ENCODE results near the gene HES6.

HES6 gene

GRCh38 chr2:238252766-238253630 lies 13.2 kb upstream of the HES6 start:
- no peak for DNase-seq

- no peak for DNase-seq
Observed at GRCh38 chr2:238251986-238252385, 12.1 kb upstream of the HES6 start.

GRCh38 chr2:238251331-238251730 lies 11.5 kb upstream of the HES6 start:
- DNase-seq: no peak

- DNase-seq: no peak
Observed at GRCh38 chr2:238250896-238251295, 11.1 kb upstream of the HES6 start.

- no peak for DNase-seq
Observed at GRCh38 chr2:238247841-238248453, 8.1 kb upstream of the HES6 start.

GRCh38 chr2:238247002-238247822 lies 7.4 kb upstream of the HES6 start:
- no peak for DNase-seq

- DNase-seq: no peak
Observed at GRCh38 chr2:238244151-238244550, 4.3 kb upstream of the HES6 start.

- no peak for DNase-seq
Observed at GRCh38 chr2:238243496-238244076, 3.7 kb upstream of the HES6 start.

GRCh38 chr2:238242731-238243495 lies 3.1 kb upstream of the HES6 start:
- no peak for DNase-seq

GRCh38 chr2:238241970-238242369 lies 2.1 kb upstream of the HES6 start:
- no peak for DNase-seq

- no peak for DNase-seq
Observed at GRCh38 chr2:238240757-238241711, 1.2 kb upstream of the HES6 start.

- peak; percentile 31 for DNase-seq
Observed at GRCh38 chr2:238239543-238239862, 335 bp downstream of the HES6 start.

- DNase-seq: peak; percentile 42
Observed at GRCh38 chr2:238238766-238239542, 884 bp downstream of the HES6 start.

GRCh38 chr2:238238311-238238765 lies 1.5 kb downstream of the HES6 start:
- DNase-seq: no peak

GRCh38 chr2:238237431-238238135 lies 2.3 kb downstream of the HES6 start:
- DNase-seq: no peak

- no peak for DNase-seq
Observed at GRCh38 chr2:238236571-238236970, 3.3 kb downstream of the HES6 start.

GRCh38 chr2:238235856-238236255 lies 4.0 kb downstream of the HES6 start:
- DNase-seq: no peak

- DNase-seq: no peak
Observed at GRCh38 chr2:238235331-238235732, 4.5 kb downstream of the HES6 start.

GRCh38 chr2:238233625-238234024 lies 6.2 kb downstream of the HES6 start:
- no peak for DNase-seq

GRCh38 chr2:238231809-238232208 lies 8.0 kb downstream of the HES6 start:
- no peak for DNase-seq
